Activated T-cell treated with anti-CD3 and anti-CD28 coated beads, Interleukin-2, amount 50 U/mL, for 72 hours (primary cell): ENCODE measurements around the gene CERK. TPM values are rescaled to one million over a fixed set of nuclear protein-coding genes. Genes with fewer than 3 reads are reported as not detected.
A peak's percentile ranks its signal among the peaks of the same experiment; 100 is the strongest.

ENCODE experiments used
- ATAC-seq, 2 donors: fragments of 150-1000 bp; cut with Tn5 transposase; replicated peaks in 1 of 2; 2 replicates each; pipeline ENCODE4 v1.10.0; 2021; ENCODE audit warnings: moderate library complexity in 2 of 2, mild to moderate bottlenecking in 1 of 2
- DNase-seq, 2 donors: peaks; one replicate each; pipeline ENCODE4 v3.0.0; 2021 to 2022; ENCODE audit warnings: mixed read lengths in 1 of 2
- H3K27ac Mint-ChIP-seq: one replicate; pipeline ENCODE4 v1.8.0; 2022; ENCODE audit warnings: mild to moderate bottlenecking, moderate library complexity, mixed read lengths
- H3K27me3 Mint-ChIP-seq: one replicate; pipeline ENCODE4 v1.8.0; 2022; ENCODE audit warnings: low read depth, mixed read lengths
- H3K36me3 Mint-ChIP-seq, 2 donors: one replicate each; pipeline ENCODE4 v1.8.0; 2022; ENCODE audit warnings: mixed read lengths in 2 of 2, mild to moderate bottlenecking in 1 of 2; ENCODE audit not compliant: insufficient read depth in 2 of 2
- H3K4me1 Mint-ChIP-seq: one replicate; pipeline ENCODE4 v1.8.0; 2022; ENCODE audit warnings: low read depth, mixed read lengths
- H3K4me3 Mint-ChIP-seq, 2 donors: one replicate each; pipeline ENCODE4 v1.8.0; 2022; ENCODE audit warnings: mild to moderate bottlenecking in 2 of 2, mixed read lengths in 2 of 2, moderate library complexity in 2 of 2
- H3K9me3 Mint-ChIP-seq, 2 donors: one replicate each; pipeline ENCODE4 v1.8.0; 2022; ENCODE audit warnings: mixed read lengths in 2 of 2
- total RNA-seq, 2 donors: library from RNA; stranded (reverse); gene quantifications; one replicate each; pipeline ENCODE4 v1.2.3, GENCODE V29; 2022

Gene CERK
- total RNA-seq, 2 donors from 2014 or later: 38.6 to 53.1 TPM

- Mint-ChIP-seq H3K4me3 (peak overlapping the region; percentile 55 to 63), H3K36me3 (no peaks in the 10 kb centered on the region), H3K4me1 (peaks cover 22% of the 10 kb centered on the region), H3K27me3 (no peaks in the 10 kb centered on the region), H3K27ac (peak overlapping the region; percentile 98), H3K9me3 (no peaks in the 10 kb centered on the region)
- peak in 1 of 2 donors; percentile 33 for ATAC-seq
- DNase-seq: no peak
These were observed 77.3 kb downstream of the CERK start for GRCh38 chr22:46660604-46661201.

DNA sequence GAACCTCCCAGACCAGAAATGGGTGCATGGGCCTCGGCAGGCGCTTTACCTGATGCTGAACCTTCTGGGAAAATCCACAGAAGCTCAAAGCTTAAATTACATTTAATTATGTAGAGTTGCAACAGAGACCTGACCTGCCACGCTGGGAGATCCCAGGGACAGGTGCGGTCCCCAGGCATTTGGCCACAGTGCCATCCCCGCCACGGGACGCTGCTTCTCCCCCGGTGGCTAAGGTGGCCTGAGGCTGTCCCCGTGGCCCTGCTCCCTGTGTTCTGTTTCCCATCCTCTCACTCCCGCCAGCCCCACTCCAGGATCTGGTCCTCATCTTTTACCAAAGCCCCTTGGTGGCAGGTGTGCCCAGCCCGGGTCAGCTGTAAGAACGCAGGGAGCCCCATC, 78.3 kb downstream of the CERK start:
- Mint-ChIP-seq H3K36me3 (no peaks in the 10 kb centered on the region), H3K4me3 (no peak overlapping the region), H3K27ac (peak overlapping the region; percentile 98)

DNA sequence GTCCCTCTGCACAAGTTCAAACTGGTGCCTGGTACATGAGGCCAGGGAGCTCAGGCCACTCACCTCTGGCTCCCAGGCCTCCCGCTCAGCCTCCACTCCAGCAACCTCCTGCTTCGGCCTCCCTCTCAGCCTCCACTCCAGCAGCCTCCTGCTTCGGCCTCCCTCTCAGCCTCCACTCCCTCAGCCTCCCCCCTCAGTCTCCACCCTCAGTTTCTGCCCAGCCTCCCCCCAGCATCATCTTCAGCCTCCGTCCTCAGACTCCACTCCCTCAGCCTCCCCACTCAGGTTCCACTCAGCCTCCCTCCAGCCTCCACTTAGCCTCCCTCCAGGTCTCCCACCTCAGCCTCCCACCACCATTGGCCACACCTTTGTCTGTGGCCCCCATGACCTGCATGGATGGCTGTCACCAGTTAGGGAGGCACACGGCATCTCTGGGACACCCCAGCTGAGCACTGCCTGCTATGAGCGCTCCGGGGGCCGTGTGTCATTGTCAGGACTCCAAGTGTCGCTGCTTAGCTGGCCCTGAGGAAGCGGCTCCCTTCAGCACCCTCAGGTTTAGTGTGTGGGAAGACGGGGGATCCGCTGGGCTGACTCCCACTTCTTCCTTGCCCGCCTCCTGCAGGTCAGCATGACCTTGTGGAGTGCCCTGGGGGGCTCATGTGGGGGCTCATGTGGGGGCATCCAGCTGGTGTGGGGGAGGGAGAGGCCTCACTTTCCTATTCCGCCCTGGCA, 78.8 kb downstream of the CERK start:
- Mint-ChIP-seq H3K36me3 (no peaks in the 10 kb centered on the region), H3K27ac (no peak overlapping the region)
- no peak for ATAC-seq

More for the DNA sequence above, 78.3 kb downstream of the CERK start:
- DNase-seq: no peak
- Mint-ChIP-seq H3K9me3 (no peaks in the 10 kb centered on the region), H3K4me1 (peaks cover 23% of the 10 kb centered on the region), H3K27me3 (no peaks in the 10 kb centered on the region)
- ATAC-seq: no peak

GRCh38 chr22:46657996-46658947, 79.8 kb downstream of the CERK start:
- Mint-ChIP-seq H3K4me3 (no peak overlapping the region), H3K4me1 (peaks cover 34% of the 10 kb centered on the region), H3K36me3 (no peaks in the 10 kb centered on the region), H3K9me3 (no peaks in the 10 kb centered on the region), H3K27ac (no peak overlapping the region), H3K27me3 (no peaks in the 10 kb centered on the region)
- ATAC-seq (no peak), DNase-seq (no peak)

More for the DNA sequence above, 78.8 kb downstream of the CERK start:
- Mint-ChIP-seq H3K4me1 (peaks cover 26% of the 10 kb centered on the region), H3K27me3 (no peaks in the 10 kb centered on the region), H3K4me3 (no peak overlapping the region), H3K9me3 (no peaks in the 10 kb centered on the region)
- DNase-seq: no peak

DNA sequence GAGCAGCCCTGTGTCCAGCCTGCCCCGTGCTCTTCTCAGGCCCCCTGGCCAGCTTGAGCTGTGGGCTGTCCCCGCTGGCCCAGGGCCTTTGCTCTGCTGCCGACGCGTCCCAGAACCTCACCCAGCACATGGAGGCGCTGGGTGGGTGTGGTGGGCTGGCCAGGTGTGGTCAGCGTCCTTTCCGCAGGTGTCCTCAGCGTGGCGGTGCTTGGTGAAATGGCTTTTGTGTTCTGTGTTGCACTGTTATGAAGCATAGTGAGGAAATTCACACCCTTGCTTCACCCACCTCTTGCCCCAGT, 80.4 kb downstream of the CERK start:
- Mint-ChIP-seq H3K9me3 (no peaks in the 10 kb centered on the region), H3K4me1 (peaks cover 41% of the 10 kb centered on the region), H3K36me3 (no peaks in the 10 kb centered on the region), H3K4me3 (no peak overlapping the region), H3K27ac (no peak overlapping the region), H3K27me3 (no peaks in the 10 kb centered on the region)
- ATAC-seq (no peak), DNase-seq (no peak)

DNA sequence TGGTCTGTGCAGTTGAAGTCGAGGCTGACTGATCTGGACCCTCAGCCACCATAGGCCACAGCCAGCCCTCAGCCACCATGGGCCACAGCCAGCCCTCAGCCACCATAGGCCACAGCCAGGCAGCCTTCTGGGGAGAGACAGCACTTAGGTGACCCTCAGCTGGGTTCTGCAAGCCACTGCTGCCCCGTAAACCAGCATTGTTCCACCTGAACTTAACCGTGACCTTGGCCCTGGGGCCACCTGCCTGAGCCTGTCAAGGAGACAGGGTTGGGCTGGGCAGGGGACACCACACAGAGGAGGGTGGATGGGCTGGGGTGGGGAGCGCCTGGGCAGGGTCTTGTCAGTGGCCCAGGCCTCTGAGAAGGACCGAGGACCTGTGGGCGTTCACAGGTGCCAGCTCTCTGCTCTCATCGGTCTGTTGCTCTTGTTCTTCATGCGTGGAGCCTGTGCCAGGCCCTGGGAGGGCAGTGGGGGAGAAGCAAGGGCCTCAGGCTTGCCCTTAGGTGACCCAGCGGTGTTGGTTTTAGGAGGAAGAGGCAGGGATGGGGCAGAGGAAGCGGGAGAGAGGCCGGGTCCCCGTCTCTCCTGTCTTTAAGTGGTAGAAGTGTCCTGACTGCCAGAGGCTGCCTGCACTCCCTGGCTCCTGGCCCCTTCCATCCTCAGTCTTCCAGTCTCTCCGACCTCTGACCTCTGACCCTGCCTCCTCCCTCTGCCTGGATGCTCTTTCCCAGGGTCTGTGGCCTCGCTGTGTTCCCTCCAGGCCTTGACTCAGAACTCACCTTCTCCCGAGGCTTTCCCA, 81.0 kb downstream of the CERK start:
- Mint-ChIP-seq H3K36me3 (no peaks in the 10 kb centered on the region), H3K27me3 (no peaks in the 10 kb centered on the region), H3K4me1 (peaks cover 45% of the 10 kb centered on the region), H3K9me3 (no peaks in the 10 kb centered on the region), H3K27ac (no peak overlapping the region), H3K4me3 (no peak overlapping the region)
- DNase-seq: no peak
- ATAC-seq: no peak

DNA sequence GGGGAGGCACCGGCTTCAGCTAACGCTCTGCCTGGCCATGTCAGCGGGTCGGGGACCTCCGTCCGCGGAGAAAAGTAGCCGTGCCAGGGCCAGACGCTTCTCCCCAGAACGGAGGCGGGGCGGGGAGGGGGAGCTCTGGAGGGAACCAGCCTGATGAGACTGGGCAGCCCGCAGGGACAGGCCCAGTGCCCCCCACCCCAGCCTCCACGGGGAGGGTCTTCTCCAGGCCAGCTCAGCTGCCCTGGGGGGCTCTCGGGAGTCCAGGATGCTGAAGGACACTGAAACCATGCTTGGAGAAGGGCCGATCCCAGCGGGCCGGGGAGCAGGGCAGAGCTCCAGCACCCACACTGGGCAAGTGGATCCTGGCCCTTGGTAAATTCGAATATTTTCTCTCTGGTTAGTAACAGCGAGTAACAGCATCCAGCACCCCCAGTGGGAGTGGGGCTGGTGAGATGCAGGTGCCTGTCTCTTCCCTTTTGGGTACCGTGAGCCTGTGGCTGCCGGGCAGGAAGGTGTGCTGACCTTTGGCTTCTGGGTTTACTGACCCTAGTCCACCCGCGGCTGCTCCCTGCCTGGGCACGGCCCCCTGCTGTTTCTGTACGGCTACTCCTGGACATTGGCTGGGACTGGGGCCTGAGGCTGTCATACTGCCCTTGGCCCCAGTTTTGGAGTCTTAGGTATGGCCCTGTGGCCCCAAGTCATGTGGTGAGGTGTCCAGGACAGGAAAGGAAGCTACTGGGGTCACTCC, 82.0 kb downstream of the CERK start:
- H3K27me3 Mint-ChIP-seq: no peaks in the 10 kb centered on the region
- H3K36me3 Mint-ChIP-seq: no peaks in the 10 kb centered on the region
- H3K27ac Mint-ChIP-seq: no peak overlapping the region
- H3K9me3 Mint-ChIP-seq: no peaks in the 10 kb centered on the region
- H3K4me1 Mint-ChIP-seq: peaks cover 45% of the 10 kb centered on the region
- DNase-seq: no peak
- no peak overlapping the region for H3K4me3 Mint-ChIP-seq
- no peak for ATAC-seq

DNA sequence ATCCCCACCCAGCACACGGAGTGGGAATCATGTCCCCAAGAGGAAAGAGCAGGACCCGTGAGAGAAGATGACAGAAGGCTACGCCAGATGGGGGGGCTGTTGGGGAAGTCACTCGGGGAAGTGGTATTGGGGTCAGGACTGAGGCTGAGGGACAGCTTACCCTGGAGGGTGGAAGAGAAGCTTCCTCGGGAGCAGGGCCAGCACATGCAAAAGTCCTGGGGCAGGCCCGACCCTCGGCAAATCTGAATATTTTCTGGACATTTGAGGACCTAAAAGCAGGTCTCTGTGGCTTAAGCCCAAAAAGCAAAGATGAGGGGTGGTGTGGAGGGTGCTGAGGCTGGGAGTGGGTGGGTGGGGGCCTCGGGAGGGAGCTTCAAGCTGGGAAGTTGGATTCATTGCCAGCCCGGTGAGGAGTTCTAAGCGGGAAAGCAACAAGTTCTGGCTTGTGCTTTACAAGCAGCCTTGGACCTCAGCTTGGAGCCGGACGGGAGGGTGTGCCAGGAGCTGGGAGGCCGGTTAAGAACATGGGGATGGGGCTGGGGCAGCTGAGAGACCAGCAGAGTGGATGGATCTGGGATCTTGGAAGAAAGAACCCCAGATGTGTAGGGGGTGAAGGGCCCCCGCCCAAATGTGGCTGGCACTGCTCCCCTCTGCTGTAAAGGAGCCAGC, 83.0 kb downstream of the CERK start:
- no peaks in the 10 kb centered on the region for H3K36me3 Mint-ChIP-seq
- no peak overlapping the region for H3K27ac Mint-ChIP-seq
- ATAC-seq: no peak
- H3K27me3 Mint-ChIP-seq: no peaks in the 10 kb centered on the region
- H3K4me3 Mint-ChIP-seq: no peak overlapping the region
- no peaks in the 10 kb centered on the region for H3K9me3 Mint-ChIP-seq
- peaks cover 35% of the 10 kb centered on the region for H3K4me1 Mint-ChIP-seq
- no peak for DNase-seq

DNA sequence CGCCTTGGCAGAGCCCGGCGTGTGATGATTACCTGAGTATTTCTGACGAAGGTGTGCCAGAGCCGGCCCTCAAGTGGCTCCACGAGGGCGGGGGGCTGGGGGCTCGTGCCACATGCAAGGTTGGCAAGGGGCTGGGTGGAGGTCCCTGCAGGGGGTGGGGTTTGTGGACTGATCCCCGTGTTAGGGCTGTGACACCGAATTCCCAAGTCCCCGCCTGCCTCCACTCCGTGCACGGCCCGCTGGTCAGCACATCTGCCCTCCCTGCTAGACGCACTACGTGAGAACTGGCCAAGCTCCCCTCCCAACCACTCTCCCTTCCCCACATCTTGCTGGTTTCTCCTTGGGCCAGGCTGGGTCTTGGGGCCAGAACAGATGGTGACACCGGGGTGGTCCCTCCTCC, 83.6 kb downstream of the CERK start:
- H3K4me3 Mint-ChIP-seq: no peak overlapping the region
- H3K4me1 Mint-ChIP-seq: peaks cover 32% of the 10 kb centered on the region
- no peaks in the 10 kb centered on the region for H3K36me3 Mint-ChIP-seq
- no peak overlapping the region for H3K27ac Mint-ChIP-seq
- no peaks in the 10 kb centered on the region for H3K27me3 Mint-ChIP-seq
- DNase-seq (no peak), ATAC-seq (no peak)
- H3K9me3 Mint-ChIP-seq: no peaks in the 10 kb centered on the region

GRCh38 chr22:46653596-46653995, 84.5 kb downstream of the CERK start:
- H3K4me3 Mint-ChIP-seq: peak overlapping the region in 1 of 2 donors; percentile 50
- H3K36me3 Mint-ChIP-seq: no peaks in the 10 kb centered on the region
- peak; percentile 56 to 75 for ATAC-seq
- H3K9me3 Mint-ChIP-seq: no peaks in the 10 kb centered on the region
- DNase-seq: peak; percentile 26 to 27
- no peak overlapping the region for H3K27ac Mint-ChIP-seq
- H3K27me3 Mint-ChIP-seq: no peaks in the 10 kb centered on the region
- peaks cover 32% of the 10 kb centered on the region for H3K4me1 Mint-ChIP-seq

DNA sequence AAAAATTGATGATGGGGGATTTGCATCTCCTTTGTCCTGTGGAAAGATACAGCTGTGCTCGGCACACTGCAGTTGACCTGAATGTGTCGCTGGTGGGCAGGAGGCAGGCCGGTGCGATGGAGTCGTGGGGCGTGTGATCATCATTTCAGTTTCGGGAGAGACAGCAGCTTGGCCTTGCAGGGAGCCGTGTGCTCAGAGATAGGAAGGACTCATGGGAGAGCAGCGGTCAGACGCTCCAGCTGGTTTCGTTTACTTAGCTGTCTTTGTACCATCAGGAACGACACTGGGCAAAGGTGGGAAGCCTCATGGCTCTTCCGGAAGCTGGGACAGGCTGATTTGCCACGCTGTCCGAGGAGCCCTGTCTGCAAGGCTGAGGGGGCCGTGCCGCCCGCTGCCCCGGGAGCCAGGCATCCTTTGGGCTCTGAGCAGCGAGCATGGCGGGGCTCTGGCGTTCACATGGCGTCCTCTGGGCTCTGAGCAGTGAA, 85.2 kb downstream of the CERK start:
- Mint-ChIP-seq H3K36me3 (no peaks in the 10 kb centered on the region), H3K27ac (no peak overlapping the region), H3K27me3 (no peaks in the 10 kb centered on the region), H3K4me1 (peaks cover 32% of the 10 kb centered on the region), H3K4me3 (peak overlapping the region in 1 of 2 donors; percentile 35), H3K9me3 (peaks cover 4% of the 10 kb centered on the region in 2 donors)
- no peak for ATAC-seq
- no peak for DNase-seq
